Neural cell (in vitro differentiated cells): ENCODE data around the gene SPACA4.

Experiments
- CTCF ChIP-seq: fragments of 450-650 bp; IDR thresholded peaks from 2 replicates; pipeline ENCODE4 v1.5.1; 2014; ENCODE audit warnings: antibody characterized with exemption, mild to moderate bottlenecking, moderate library complexity; ENCODE audit not compliant: poor library complexity, severe bottlenecking
- EP300 ChIP-seq: fragments of 450-650 bp; conservative IDR thresholded peaks from 2 replicates; pipeline ENCODE4 v1.6.1; 2014; ENCODE audit warnings: antibody characterized with exemption, mild to moderate bottlenecking, moderate library complexity; ENCODE audit not compliant: poor library complexity, severe bottlenecking
- EZH2 ChIP-seq: fragments of 200-600, 300-800 bp; shearing (Covaris generic), sonication (generic); IDR thresholded peaks from 2 replicates; pipeline ENCODE4 v1.6.1; 2014; ENCODE audit warnings: antibody characterized with exemption, low read length, borderline replicate concordance, mild to moderate bottlenecking; ENCODE audit not compliant: insufficient read depth, poor library complexity, severe bottlenecking
- MXI1 ChIP-seq: fragments of 450-650 bp; conservative IDR thresholded peaks from 2 replicates; pipeline ENCODE4 v1.6.1; 2014; ENCODE audit warnings: antibody characterized with exemption, mild to moderate bottlenecking; ENCODE audit not compliant: poor library complexity, severe bottlenecking
- POLR2AphosphoS5 ChIP-seq: IDR thresholded peaks from 2 replicates; pipeline ENCODE4 v1.6.1; 2012
- TAF1 ChIP-seq: IDR thresholded peaks from 2 replicates; pipeline ENCODE4 v1.6.1; 2012; ENCODE audit warnings: low read depth
- TF ChIP-seq, protein P1 (sequence below): IDR thresholded peaks from 2 replicates; pipeline ENCODE4 v1.6.1; 2012; ENCODE audit warnings: borderline replicate concordance

DNA sequence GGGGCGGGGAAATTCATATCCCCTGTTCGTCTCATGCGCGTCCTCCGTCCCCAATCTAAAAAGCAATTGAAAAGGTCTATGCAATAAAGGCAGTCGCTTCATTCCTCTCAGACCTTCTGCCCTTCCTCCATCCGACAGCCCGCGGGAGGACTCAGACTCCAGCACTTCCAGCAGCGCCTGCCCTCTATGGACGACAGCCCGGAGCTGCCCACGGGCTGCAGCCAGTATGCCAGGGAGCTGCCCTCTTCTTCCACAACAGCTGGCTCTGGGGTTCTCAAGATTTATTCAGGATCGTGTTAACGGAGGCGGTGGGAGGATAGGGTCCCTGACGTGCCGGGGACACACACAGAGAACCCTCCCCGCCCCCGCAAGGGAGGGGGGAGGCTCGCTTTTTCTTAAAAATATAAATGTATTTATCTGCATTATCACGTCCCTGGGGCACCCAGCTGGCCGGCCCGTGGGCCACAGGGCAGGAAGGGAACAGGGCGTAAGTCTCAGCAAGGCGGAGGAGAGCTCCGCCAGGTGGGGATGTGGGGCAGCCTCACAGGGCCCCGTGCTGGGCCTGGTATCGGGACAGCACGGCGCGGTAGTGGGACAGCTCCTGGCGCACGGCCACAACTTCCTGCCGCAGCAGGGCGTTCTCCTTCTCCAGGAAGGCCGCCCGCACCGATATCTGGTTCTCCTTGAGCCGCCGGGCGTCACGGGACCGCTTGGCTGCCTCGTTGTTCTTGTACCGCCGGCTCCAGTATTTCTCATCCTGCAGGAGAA lies 23.9 kb downstream of the SPACA4 start:
- no peak for TF ChIP-seq CTCF
- TF ChIP-seq POLR2AphosphoS5, result no peak
- no peak for TF ChIP-seq EZH2
- TF ChIP-seq EP300, result no peak
- no peak for TF ChIP-seq TAF1
- no peak for TF ChIP-seq MXI1
- TF ChIP-seq, protein P1, sequence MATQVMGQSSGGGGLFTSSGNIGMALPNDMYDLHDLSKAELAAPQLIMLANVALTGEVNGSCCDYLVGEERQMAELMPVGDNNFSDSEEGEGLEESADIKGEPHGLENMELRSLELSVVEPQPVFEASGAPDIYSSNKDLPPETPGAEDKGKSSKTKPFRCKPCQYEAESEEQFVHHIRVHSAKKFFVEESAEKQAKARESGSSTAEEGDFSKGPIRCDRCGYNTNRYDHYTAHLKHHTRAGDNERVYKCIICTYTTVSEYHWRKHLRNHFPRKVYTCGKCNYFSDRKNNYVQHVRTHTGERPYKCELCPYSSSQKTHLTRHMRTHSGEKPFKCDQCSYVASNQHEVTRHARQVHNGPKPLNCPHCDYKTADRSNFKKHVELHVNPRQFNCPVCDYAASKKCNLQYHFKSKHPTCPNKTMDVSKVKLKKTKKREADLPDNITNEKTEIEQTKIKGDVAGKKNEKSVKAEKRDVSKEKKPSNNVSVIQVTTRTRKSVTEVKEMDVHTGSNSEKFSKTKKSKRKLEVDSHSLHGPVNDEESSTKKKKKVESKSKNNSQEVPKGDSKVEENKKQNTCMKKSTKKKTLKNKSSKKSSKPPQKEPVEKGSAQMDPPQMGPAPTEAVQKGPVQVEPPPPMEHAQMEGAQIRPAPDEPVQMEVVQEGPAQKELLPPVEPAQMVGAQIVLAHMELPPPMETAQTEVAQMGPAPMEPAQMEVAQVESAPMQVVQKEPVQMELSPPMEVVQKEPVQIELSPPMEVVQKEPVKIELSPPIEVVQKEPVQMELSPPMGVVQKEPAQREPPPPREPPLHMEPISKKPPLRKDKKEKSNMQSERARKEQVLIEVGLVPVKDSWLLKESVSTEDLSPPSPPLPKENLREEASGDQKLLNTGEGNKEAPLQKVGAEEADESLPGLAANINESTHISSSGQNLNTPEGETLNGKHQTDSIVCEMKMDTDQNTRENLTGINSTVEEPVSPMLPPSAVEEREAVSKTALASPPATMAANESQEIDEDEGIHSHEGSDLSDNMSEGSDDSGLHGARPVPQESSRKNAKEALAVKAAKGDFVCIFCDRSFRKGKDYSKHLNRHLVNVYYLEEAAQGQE, result no peak
